HepG2 (cell line): ENCODE measurements around the gene CHAF1A. TPM values are rescaled to one million over a fixed set of nuclear protein-coding genes. Genes with fewer than 3 reads are reported as not detected.

Experiments
- ATF4 ChIP-seq, 2 experiments: fragments of 450-650 bp in 1 of 2; sonication (generic) in 1 of 2; formaldehyde crosslinking; IDR thresholded peaks; 2 replicates each; pipeline versions ENCODE4 v1.5.0 to v1.8.0; 2020 to 2022; ENCODE audit warnings: mild to moderate bottlenecking in 1 of 2, missing genetic modification reagents in 1 of 2
- ATF7-NPFF ChIP-seq: sonication (generic); formaldehyde crosslinking; IDR thresholded peaks from 2 replicates; pipeline ENCODE4 v1.8.1; 2023; ENCODE audit warnings: mild to moderate bottlenecking, low read depth, missing genetic modification reagents, moderate library complexity
- CC2D1A ChIP-seq: sonication (generic); formaldehyde crosslinking; IDR thresholded peaks from 2 replicates; pipeline ENCODE4 v1.8.1; 2023; ENCODE audit warnings: mild to moderate bottlenecking, missing genetic modification reagents
- IRF1 ChIP-seq: sonication (generic); formaldehyde crosslinking; IDR thresholded peaks from 2 replicates; pipeline ENCODE4 v1.4.0; 2020; ENCODE audit warnings: low read depth, mild to moderate bottlenecking, missing genetic modification reagents
- KDM5B ChIP-seq: sonication (generic); formaldehyde crosslinking; IDR thresholded peaks from 2 replicates; pipeline ENCODE4 v1.4.0; 2020; ENCODE audit warnings: missing genetic modification reagents, mild to moderate bottlenecking, borderline replicate concordance
- MTA1 ChIP-seq: sonication (generic); formaldehyde crosslinking; IDR thresholded peaks from 2 replicates; pipeline ENCODE4 v1.4.0; 2020; ENCODE audit warnings: missing genetic modification reagents, mild to moderate bottlenecking, borderline replicate concordance
- MXD1 ChIP-seq: sonication (generic); formaldehyde crosslinking; IDR thresholded peaks from 2 replicates; pipeline ENCODE4 v1.4.0; 2020; ENCODE audit warnings: mild to moderate bottlenecking, missing genetic modification reagents
- NR3C1 ChIP-seq: sonication (generic); formaldehyde crosslinking; IDR thresholded peaks from 2 replicates; pipeline ENCODE4 v1.4.0; 2020; ENCODE audit warnings: missing genetic modification reagents
- REXO4 ChIP-seq: sonication (generic); formaldehyde crosslinking; IDR thresholded peaks from 2 replicates; pipeline ENCODE4 v1.8.0; 2022; ENCODE audit warnings: missing genetic modification reagents, mild to moderate bottlenecking, borderline replicate concordance
- SP2 ChIP-seq: sonication (generic); formaldehyde crosslinking; IDR thresholded peaks from 2 replicates; pipeline ENCODE4 v1.5.1; 2020; ENCODE audit warnings: mild to moderate bottlenecking, missing genetic modification reagents
- THAP7 ChIP-seq: sonication (generic); formaldehyde crosslinking; IDR thresholded peaks from 2 replicates; pipeline ENCODE4 v1.8.1; 2023; ENCODE audit warnings: mild to moderate bottlenecking, missing genetic modification reagents
- ZBTB2 ChIP-seq: sonication (generic); formaldehyde crosslinking; IDR thresholded peaks from 2 replicates; pipeline ENCODE4 v1.8.0; 2022; ENCODE audit warnings: low read depth, missing genetic modification reagents
- ZBTB7B ChIP-seq: sonication (generic); formaldehyde crosslinking; IDR thresholded peaks from 2 replicates; pipeline ENCODE4 v1.4.0; 2020; ENCODE audit warnings: missing genetic modification reagents
- ZNF18 ChIP-seq: sonication (generic); formaldehyde crosslinking; IDR thresholded peaks from 2 replicates; pipeline ENCODE4 v1.8.0; 2022; ENCODE audit warnings: mild to moderate bottlenecking, missing genetic modification reagents; ENCODE audit not compliant: insufficient replicate concordance
- ZNF430 ChIP-seq: sonication (generic); formaldehyde crosslinking; IDR thresholded peaks from 2 replicates; pipeline ENCODE4 v1.9.0; 2021; ENCODE audit warnings: mild to moderate bottlenecking, missing genetic modification reagents
- ZNF547 ChIP-seq: sonication (generic); formaldehyde crosslinking; IDR thresholded peaks from 2 replicates; pipeline ENCODE4 v1.5.1; 2020; ENCODE audit warnings: mild to moderate bottlenecking, missing genetic modification reagents
- ZNF580 ChIP-seq: IDR thresholded peaks from 2 replicates; pipeline ENCODE4 v1.6.1; 2016; ENCODE audit warnings: low read depth, borderline replicate concordance
- ZNF878 ChIP-seq: sonication (generic); formaldehyde crosslinking; IDR thresholded peaks from 2 replicates; pipeline ENCODE4 v1.8.1; 2023; ENCODE audit warnings: mild to moderate bottlenecking, missing genetic modification reagents, moderate library complexity
- ZSCAN25 ChIP-seq: sonication (generic); formaldehyde crosslinking; IDR thresholded peaks from 2 replicates; pipeline ENCODE4 v1.8.0; 2022; ENCODE audit warnings: mild to moderate bottlenecking, missing genetic modification reagents
- ZUFSP ChIP-seq: sonication (generic); formaldehyde crosslinking; IDR thresholded peaks from 2 replicates; pipeline ENCODE4 v1.9.0; 2021; ENCODE audit warnings: missing genetic modification reagents, mild to moderate bottlenecking, borderline replicate concordance
- polyA plus RNA-seq, 8 experiments: library from polyadenylated mRNA; depleted of rRNA in 3 of 8; stranded (reverse) in 7 of 8; unstranded in 1 of 8; fragments of >200 nt; fragmentation: Illumina TruSeq in 4 of 8; extraction: Trizol in 4 of 8; gene quantifications; 2 replicates each; pipeline versions ENCODE4 v1.2.1 to v1.2.3, GENCODE V29; 2011 to 2016; ENCODE audit warnings: low read depth in 4 of 8, missing spikeins in 1 of 8, mixed read lengths in 1 of 8; ENCODE audit not compliant: insufficient read depth in 1 of 8
- total RNA-seq, 5 experiments: library from RNA; depleted of rRNA; stranded (reverse); fragments of >200 nt; fragmentation: Illumina TruSeq; extraction: Trizol; gene quantifications; 2 replicates each; pipeline ENCODE4 v1.2.3, GENCODE V29; 2016; ENCODE audit warnings: low read depth in 1 of 5

CHAF1A gene
- total and polyA plus RNA-seq, 2 of the 13 experiments (the other 11 are each of a cell fraction or from before 2014, with no cell fraction given), result 11.0 to 34.8 TPM

GRCh38 chr19:4400135-4400936, 2.1 kb upstream of the CHAF1A start, which contains the start of gene SH3GL1 (continued):
- TF ChIP-seq THAP7 (no peak), ZSCAN25 (no peak), ZUFSP (CRISPR knock-in tag) (no peak), ATF7-NPFF (CRISPR knock-in tag) (peak; percentile 65; the same call in 1 of the 2 replicates), ZNF878 (CRISPR knock-in tag) (no peak), IRF1 (CRISPR knock-in tag) (no peak), KDM5B (CRISPR knock-in tag) (no peak; the same call in 1 of the 2 replicates), ZNF580 (CRISPR knock-in tag) (0 out of 2 replicates have a peak, but pooled peaks have one; percentile 77), MTA1 (CRISPR knock-in tag) (no peak), ZNF547 (CRISPR knock-in tag) (no peak), ZBTB7B (no peak), CC2D1A (no peak), ZNF18 (CRISPR knock-in tag) (no peak), ATF4 (CRISPR knock-in tag; IDR thresholded peaks at IDR 0.05) (peak in 1 of 2 experiments; percentile 78; a peak in 2 of 4 replicates), NR3C1 (CRISPR knock-in tag) (no peak), ZBTB2 (CRISPR knock-in tag) (peak; percentile 81), ZNF430 (CRISPR knock-in tag) (no peak), REXO4 (CRISPR knock-in tag) (no peak), SP2 (peak; percentile 75), MXD1 (no peak)
